Measurements from ENCODE around the gene RND3.

The RND3 gene

DNA sequence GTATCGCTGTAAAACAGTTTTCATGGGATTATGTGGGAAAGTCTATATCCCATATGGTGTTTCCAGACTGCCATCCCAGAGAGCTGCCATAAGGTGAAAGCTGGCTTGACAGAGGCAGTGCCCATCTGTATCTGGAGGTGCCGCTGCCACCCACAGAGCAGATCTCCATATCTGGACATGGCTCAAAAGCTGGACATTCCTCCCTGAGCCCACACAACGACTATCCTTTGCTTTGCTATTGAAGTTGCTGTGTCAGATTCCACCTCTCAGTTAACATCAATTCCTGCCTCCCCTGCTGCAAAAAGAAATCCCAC lies 55.2 kb downstream of the RND3 start:
- no peak for DNase-seq

GRCh38 chr2:150431561-150432311 lies 55.7 kb downstream of the RND3 start:
- no peak for DNase-seq

GRCh38 chr2:150429384-150429961 lies 58.0 kb downstream of the RND3 start:
- DNase-seq: no peak

GRCh38 chr2:150428641-150429040 lies 58.8 kb downstream of the RND3 start:
- no peak for DNase-seq

GRCh38 chr2:150427298-150427697 lies 60.2 kb downstream of the RND3 start:
- no peak for DNase-seq

DNA sequence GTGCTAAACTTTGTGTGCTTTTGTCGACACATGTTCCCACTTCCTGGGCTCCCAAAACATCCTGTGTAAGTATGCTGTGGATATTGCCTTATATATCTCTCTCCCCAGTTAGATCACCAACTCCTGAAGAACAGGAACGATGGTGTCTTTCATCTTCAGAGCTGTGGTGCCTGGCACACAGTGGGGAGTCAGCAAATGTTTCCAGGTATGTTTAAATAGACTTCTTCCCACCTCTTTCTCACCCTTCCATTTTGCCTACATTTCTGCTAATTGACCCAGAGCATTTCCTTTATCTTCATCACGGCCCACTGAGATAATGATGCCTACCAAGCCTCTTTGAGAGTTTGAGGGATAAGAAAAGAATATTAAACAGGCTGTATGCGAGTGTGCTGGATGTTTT lies 60.7 kb downstream of the RND3 start:
- no peak for DNase-seq

DNA sequence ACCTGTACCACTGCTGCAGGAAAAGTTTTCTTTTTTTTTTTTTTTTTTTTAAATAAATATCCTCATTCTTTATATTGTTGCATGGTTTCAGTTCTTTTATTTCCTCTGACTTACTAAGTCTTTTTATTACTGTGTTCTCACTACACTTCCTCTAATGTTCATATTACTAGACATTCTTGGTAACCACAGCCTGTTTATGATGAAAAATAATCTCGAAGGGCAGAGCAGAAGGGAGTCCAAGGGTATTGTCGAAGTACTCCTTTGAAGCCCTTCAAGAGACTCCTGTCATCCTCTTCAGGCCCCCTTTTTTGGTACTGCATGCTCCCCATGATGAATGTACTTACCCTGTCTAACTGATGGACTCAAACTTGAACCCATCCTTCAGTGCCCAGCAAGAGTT lies 61.2 kb downstream of the RND3 start:
- DNase-seq: no peak

DNA sequence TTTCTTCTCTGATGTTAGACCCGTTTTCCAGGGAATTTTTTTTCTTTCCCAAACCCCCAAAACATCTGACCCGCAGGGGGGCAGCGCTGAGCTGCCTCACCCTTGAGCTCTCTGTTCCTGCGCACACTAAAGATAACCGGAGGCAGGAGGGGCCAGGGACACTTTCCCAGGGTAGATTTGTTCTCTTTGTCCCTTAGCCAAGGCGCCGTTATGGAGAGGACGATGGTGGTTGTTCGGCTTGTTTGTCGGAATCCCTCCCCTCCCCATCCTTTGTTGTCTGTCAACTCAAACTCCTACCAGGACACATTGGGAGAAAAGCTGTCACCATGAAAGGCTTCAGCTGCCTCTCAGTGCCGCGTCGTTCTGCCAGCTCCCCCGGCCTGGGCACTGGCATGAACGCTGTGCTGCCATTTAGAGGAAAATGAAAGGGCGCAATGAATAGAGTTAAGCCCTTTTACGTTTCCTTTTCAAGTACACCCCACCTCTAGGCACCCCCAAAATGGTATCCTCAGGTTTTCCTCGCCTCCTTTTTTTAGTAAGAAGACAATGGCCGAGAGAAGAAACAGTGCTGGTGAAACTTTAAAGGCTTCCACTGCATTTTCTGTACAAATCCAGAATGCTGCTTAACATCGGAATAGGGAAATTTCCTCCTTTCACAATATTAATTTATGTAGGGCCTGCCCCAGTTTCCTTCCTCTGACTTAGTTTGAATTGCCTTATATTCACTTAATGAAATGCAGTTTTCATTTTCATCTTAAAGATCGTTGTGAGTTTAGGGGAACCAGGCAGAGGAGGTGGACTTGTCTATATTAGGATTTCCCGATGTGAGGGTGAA lies 62.1 kb downstream of the RND3 start:
- no peak for DNase-seq

- DNase-seq: no peak
Measured at GRCh38 chr2:150424406-150424805, 63.1 kb downstream of the RND3 start.

- DNase-seq: no peak
Measured at GRCh38 chr2:150421126-150421651, 66.3 kb downstream of the RND3 start.

DNA sequence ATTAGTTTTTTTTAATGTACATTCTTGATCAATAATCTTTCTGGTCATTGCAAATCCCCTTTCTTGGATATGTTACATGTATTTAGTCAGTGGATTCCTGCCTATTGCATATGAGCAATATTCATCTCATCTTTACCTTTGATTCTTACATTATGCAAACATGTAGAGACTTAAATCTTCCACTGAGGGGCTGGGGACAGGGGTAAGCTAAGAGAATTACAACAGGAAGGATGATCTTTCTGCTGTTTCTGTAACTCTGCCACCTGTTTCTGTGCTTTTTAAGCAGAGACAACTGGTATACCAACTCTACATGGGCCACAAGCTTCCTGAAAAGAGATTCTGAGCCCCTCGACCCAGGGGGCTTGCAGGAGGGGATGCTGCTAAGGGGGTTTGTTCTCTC lies 68.6 kb downstream of the RND3 start:
- no peak for DNase-seq
